GM18511 (cell line): Measurements from ENCODE around the gene RBM24.
"Not testable (repeated sequence)": the region's sequence is repeated elsewhere in the genome, so short reads cannot be mapped to it uniquely, and the experiment has no call there.

Experiments used
- ATAC-seq: cut with Tn5 transposase; IDR thresholded peaks from one replicate; pipeline ENCODE4 v1.9.1; 2021; ENCODE audit warnings: mild to moderate bottlenecking, moderate library complexity; ENCODE audit not compliant: unreplicated experiment

Gene RBM24

DNA sequence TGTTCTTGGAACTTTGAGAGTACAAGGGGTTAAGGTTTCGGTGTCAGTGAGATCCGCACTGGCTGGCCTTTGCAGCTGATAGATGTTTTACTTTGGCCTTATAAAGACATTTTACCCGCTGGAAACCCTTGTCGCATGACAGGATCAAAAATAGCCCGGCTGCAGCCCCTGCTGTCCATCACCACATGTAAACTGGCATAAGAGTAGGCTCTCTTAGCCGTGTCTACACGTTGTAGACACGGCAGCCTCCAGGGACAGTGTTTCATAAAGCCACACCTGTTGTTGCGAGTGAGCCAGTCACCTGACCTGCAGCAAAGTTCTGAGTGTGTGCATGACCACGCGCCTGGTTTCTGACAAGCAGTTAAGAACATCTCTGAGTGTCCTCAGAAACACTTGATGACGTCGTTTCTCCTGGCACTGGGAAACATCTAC, 8.5 kb downstream of the RBM24 start:
- ATAC-seq, result no peak

DNA sequence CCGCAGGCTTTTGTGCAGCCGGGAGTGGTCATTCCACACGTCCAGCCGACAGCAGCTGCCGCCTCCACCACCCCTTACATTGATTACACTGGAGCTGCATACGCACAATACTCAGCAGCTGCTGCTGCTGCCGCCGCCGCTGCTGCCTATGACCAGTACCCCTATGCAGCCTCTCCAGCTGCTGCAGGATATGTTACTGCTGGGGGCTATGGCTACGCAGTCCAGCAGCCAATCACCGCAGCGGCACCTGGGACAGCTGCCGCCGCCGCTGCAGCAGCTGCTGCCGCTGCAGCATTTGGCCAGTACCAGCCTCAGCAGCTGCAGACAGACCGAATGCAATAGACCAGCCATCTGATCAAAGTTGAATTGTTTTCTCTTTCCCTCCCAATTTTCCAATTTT, 10.6 kb downstream of the RBM24 start:
- ATAC-seq, result no peak

DNA sequence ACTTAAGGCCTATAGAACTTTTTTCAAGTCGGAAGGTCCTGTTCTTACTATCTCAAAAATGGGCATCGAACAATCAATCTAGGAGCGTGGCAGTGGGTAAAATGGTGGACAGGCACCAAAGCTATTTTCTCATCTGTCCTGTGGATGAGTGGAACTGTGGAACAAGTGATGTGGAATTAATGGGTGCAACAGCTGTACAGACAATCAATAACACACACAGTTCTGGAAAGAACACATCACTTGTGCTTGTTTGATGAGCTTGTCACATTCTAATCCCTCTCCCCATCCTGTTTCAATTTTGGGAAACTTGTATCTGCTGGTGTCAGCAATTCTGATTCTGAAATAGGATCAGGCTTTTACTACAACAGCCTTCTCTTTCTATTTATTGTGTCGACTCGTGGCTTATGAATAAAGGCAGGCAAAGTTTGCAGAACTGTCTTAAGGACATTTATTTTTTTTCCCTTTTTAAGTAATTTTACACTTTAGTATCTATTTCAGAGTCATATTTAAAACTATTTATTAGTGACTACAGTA, 11.5 kb downstream of the RBM24 start:
- no peak for ATAC-seq

DNA sequence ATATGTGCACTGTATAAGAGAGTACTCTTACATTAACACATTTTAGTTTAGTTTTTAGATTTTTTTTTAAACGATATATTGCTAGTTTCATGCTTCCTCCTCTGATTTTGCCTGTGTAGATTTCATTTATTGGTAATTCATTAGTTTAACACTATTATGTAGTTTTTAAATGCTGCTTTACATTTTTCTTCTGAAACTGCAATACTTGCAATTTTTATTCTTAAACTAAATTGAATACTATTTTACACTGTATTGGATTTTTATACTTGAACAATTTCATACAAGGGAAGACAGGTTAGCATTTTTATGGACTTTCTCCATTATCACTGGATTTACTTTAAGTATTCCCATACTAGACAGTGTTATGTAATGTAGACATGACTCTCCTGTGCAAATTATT, 12.2 kb downstream of the RBM24 start:
- no peak for ATAC-seq

DNA sequence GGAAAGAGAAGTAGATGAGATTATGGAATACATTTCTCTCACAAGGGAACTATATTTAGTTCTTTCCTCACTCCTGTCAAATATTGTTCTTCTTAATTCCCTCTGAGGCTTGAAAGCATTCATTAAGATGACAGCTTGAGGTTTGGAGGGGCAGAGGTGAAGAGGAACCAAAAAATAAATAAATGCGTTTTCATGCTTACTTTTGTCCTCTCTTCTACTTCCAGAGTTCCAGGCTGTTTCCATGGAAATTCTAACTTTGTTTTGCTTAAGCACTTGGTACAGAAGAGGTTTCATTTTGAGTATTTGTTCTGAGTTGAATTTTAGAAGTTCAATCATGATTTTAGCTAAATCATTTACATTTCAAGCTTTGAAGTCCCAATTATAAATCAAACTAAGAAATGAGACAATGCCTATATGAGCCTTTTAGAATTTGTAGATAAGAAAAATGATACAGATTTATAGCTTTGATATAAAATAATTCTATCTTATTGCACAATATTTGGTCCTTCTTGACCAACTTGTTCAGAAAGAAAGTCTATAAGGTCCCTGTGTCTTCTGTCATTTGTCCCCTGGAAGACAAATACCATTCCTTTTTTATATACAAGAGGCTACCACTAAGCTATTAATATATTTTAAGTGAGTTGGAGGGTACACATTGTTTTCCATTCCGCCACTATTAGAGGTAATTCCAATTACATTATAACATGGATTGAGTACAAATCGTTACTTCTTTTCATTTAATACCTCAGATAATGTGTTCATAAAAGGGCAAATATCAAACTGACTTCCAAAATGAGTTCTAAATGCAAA, 16.3 kb downstream of the RBM24 start:
- ATAC-seq, result no peak

DNA sequence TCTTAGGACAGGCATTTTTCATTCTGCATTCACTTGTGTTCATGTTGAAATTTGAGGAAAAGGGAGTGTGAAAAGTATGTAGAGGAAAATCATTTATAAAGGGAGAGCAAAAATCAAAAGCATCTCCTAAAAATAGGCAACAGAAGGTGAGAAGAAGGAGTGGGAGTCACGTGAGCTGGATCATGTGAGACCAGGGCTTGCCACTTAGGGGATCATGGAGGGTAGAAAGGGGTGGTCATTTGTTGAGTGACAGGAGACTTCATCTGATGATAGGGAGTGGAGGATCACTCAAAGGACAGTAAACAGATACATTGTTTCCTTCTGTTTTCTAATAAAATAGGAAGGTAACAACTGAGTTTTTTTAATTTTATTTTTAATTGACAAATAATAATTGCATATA, 17.1 kb downstream of the RBM24 start:
- no peak for ATAC-seq

DNA sequence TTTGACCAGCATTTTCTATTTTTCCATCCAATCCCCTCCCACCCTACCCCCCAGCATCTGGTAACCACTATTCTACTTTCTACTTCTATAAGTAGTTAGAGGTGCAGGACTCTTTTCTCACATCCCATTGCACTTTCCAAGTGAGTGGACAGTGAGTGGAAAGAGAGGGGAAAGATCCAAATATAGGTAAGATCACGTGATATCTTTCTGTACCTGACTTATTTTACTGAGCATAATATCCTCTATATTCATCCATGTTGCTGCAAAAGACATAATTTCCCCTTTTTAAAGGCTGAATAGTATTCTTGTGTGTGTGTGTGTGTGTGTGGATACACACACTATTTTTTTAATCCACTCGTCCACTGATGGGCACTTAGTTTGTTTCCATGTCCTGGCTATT, 18.1 kb downstream of the RBM24 start:
- ATAC-seq, result no peak

DNA sequence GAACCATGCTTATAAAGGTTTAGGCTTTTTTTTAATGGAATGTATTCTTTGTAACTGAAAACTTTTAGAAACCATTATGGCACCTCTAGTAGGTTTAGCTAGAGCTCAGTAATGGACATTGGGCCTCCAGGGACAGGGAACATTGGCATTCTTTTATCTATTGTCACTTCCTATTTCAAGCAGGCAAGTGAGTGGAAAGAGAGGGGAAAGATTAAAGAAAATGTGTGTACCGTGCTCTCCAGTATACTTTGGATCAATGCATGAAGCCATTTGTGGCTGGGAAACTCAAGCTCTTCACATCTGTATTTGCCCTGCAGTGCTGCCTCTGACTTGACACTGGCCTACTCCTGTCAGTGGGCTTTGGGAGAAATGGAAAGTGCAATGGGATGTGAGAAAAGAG, 18.6 kb downstream of the RBM24 start:
- no peak for ATAC-seq

DNA sequence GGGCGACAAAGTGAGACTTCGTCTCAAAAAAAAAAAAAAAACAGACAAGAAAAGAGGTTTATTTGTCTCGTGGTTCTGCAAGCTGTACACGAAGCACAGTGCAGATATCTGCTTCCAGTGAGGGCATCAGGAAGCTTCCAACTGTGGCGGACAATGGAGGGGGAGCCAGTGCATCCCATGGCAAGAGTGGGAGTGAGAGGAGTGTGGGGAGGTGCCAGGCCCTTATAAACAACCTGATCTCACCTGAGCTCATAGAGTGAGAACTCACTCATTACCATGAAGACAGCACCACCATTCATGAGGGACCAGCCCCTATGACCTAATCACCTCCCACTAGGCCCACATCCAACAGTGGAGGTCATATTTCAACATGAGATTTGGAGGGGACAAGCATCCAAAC, 19.5 kb downstream of the RBM24 start:
- ATAC-seq, result no peak

DNA sequence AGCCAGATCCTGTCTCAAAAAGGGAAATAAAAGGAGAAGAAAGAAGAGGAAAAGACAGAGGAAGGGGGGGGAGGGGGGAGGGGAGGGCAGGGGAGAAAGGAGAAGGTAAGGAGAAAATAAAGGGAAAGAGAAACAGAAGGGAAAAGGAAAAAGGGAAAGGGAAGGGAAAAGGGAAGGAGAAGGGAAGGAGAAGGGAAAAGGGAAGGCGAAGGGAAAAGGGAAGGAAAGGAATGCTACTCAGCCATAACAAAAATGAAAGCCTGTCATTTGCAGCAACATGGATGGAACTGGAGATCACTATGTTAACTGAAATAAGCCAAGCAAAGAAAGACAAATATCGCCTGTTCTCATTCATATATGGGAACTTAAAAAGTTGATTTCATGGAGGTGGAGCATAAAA, 22.3 kb downstream of the RBM24 start:
- ATAC-seq, result no peak

DNA sequence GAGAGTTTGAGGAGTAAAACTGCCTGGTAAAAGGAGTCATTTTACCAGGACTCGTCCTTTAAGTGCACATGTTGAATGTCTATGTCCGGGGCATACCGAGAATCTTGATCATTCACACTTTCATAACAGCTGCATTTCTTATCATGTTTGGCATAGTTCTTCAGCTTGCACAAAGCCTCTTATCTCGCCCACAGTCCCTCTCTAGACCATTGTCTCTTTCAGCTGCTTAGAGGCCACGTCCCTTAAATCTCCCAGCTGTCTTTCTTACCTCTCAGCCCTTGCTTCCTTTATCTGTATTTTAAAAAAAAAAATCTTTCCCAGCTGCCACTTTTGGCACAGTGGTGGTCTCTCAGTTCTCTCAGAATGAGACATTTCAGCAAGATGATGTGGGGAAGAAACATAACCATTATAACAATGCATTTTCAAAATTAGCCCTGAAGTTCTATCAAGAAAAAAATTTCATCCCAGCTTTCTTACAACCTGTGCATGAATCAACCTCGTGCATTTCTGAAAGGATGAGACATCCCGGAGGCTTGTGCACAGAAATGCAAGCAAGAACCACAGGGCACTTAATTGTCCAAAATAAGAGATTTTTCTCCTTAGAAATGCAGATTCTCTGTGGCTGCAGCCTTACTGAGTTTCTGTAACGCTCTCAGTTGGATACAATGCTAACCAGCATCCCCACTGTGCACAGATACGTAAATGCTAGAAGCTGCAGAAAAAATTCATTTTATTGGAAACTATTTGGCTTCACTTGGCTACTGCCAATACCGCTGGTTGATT, 24.2 kb downstream of the RBM24 start:
- no peak for ATAC-seq

DNA sequence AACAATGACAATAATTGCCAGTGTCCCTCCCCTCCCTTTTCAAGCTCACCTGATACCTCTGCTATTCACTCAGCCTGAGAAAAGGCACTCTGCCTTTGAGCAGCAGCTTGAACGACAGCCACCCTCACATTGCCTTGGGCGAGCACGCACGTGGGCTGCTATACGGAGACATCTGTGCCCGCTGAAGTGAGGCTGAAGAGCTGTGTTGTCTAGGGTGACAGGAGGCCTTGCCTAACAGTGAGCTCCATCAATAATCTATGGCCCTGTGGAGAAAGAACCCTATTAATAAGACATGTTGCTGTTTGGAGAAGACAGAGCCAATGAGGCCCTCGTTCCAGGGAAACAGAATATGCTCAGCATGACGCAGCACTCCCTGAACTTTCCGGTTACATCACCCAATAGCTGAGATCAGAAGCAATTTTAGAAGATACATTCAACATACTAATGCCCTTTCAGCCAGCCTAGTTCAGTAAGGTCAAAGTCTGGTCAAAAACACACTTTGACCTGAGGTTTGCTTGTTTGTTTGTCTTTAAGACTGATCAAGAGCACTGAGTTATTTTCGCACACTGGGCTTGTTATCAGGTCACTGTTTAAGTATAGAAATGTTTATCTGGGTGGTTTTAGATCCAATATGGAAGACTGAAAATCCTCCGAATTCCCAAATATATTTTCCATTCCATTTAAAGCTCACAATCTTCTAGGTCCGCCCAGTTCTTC, 30.6 kb downstream of the RBM24 start:
- no peak for ATAC-seq

DNA sequence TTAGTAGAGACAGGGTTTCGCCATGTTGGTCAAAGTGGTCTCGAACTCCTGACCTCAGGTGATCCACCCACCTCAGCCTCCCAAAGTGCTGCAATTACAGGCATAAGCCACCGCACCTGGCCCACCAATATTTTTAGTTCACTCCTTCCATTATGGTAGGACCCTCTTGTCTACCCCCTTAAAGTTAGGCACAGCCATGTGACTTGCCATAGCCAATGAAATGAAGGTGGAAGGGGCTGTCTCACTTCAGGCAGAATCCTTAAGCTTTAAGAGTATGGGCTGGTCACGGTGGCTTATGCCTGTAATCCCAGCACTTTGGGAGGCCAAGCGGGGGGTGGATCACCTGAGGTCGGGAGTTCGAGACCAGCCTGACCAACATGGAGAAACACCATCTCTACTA, 32.1 kb downstream of the RBM24 start:
- ATAC-seq, result not testable (repeated sequence)

DNA sequence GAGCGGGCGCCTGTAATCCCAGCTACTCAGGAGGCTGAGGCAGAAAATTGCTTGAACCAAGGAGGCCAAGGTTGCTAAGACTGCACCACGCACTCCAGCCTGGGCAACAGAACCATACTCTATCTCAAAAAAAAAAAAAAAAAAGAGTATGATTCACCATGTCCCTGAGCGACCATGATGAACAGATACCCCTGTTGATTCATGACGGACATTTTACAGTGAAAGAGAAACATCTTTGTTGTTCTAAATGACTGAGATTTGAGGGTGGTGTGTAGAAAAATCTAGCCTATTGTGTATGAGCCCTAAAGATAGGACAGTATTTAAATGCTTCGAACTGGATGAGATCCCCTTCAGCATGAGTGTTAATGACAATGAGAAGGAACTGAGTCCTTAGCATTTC, 32.8 kb downstream of the RBM24 start:
- no peak for ATAC-seq

DNA sequence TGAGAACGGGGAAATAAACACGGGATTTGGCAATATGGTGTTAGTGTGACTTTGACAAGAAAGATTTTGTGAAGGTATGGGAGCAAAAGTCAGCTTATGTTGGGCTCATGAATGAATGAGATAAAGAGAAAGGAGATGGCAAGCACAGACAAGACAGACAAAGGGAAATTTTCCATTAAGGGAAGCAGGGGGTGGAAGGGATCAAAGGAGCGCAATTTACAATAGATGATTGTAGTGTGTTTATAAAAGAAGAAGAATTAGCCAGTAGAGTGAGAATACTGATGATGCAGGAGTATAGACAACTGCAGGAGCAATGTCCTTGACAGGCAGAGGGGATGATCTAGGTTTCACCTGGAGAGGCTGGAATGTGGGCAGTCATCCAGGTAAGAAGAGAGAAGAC, 34.1 kb downstream of the RBM24 start:
- no peak for ATAC-seq

DNA sequence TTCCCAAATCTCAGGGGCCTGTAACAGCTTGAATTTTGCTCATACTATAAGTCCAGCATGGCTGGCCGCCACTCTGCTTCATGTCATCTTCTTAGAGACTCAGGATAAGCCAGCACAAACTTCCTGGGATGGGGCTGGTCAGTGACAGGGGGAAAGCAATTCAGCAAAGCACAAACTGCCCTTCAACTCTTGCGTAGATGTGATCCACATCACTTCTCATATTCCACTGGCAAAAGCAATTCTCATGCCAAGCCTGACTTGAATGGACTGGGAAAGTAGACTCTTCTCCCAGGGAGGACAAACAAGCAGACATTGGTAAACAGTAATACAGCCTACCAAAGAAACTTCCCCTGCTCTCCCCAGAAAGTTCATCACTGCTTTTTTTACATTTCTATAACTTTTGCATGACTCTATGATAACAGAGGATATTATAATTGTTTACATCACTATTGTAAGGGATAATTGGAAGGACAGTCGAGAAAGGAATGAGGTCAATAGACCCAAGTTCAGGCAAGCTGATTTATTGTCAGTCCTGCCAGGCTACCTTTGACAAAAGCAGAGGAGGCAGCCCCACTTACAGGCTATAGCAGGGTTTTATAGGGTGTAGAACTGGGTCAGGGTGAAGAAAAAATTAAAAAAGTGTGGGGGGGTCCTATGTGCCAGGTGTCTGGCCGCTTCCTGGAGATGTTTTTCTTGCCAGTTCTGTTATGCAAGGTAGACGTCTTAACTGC, 37.4 kb downstream of the RBM24 start:
- ATAC-seq, result no peak

DNA sequence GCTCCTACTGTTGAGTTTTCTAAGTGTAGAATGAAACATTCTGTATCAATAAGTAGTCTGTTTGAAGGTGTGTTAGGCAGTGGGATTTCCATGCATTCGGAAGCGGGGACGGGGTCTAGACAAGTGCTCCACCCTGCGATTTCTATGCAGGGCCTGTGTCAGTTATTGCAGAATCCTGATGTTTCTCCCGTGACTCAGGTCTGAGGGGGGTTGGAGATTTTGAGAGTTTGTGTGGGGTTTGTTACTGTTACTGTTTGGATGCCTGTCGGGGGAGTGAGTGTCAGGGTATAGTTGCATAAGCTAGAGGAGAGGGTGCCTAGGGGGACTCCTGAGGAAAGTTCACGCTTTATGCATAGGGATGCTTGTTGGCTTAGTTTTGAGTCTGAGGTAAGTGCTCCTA, 39.1 kb downstream of the RBM24 start:
- not testable (repeated sequence) for ATAC-seq

DNA sequence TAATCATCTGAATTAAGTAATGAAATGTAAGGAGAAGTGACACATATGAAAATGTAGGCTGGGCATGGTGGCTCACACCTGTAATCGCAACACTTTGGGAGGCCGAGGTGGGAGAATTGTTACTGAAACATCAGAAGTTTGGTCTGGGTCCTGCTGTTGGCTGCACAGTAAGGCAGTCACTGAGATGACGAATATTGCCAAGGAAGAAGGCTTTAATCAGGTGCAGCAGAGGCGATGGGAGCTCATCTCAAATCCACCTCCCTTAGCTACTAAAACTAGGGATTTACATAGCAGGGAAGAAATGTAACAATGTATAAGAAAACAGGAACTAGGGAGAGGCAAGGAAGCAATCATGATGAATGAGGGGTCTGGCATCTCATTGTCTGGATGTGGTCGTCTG, 50.1 kb downstream of the RBM24 start:
- ATAC-seq, result no peak

DNA sequence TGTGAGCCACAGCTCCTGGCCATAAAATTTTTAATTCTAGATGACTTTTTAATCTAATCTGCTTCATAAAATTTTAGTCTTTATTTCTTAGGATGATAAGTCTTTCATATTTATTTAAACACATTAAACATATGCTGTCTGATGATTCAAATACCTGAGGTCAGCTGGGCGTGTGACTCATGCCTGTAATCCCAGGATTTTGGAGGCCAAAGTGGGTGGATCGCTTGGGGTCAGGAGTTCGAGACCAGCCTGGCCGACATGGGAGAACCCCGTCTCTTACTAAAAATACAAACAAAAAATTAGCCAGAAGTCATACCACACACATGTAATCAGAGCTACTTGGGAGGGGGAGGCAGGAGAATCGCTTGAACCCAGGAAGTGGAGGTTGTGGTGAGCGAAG, 53.1 kb downstream of the RBM24 start:
- ATAC-seq, result no peak

DNA sequence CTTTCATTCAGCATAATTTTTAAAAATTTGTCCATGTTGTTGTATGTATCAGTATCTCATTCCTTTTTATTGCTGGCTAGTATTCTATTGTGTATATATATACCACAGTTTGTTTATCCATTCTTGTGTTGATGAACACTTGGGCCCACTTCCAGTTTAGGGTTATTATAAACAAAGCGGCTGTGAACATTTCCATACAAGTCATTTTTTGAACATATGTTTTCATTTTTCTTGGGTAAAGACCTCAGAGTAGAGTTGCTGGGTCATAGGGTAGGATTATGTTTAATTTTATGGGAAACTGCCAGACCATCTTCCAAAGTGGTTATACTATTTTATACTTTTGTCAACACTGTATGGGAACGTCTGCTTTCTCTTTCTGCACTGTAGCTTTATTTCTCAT, 55.3 kb downstream of the RBM24 start:
- no peak for ATAC-seq

DNA sequence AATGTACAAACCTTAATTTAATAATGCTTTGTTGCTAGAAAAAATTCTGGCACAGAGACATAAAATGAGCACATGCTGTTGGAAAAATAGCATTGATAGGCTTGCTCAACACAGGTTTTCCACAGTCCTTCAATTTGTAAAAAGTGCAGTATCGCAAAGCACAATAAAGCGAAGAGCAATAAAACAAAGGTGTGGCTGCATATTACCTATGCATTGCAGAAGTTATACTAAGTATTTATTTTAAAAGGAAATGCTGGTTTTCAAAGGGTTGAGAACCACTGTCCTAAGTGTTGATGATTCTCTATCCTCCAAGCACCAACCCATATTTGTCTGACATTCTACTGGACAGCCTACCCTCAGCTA, 58.1 kb downstream of the RBM24 start:
- no peak for ATAC-seq
